Measurements from ENCODE around the gene KCND2. TPM values are rescaled to one million over a fixed set of nuclear protein-coding genes. Genes with fewer than 3 reads are reported as not detected.
"Not testable (repeated sequence)": the region's sequence is repeated elsewhere in the genome, so short reads cannot be mapped to it uniquely, and the experiment has no call there.

Gene KCND2
- polyA plus RNA-seq, 3 donors, result 1.2 to 2.8 (median 2.6) TPM

DNA sequence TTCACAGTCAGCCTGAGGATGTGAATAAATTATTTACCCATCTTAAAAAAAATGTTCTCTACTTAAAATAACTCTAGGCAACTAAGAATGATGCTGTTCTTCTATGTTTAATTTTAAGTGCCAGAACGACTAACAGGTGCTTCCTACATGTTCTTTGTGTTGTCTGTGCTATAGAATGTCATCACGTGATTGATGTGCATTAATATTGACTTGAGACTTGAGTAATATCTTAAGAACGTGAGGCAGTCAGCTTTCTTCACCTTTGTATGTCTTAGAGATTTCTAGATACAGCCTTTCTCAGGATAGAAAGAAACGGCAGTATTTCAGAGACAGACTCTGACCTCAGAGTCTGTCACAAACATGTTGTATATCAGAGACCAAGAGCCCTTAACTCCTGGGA is 274.6 kb downstream of the KCND2 start:
- no peak for DNase-seq (ENCODE audit: extremely low read depth in 1 of 11, low read depth in 9 of 11, low spot score in 4 of 11)

DNA sequence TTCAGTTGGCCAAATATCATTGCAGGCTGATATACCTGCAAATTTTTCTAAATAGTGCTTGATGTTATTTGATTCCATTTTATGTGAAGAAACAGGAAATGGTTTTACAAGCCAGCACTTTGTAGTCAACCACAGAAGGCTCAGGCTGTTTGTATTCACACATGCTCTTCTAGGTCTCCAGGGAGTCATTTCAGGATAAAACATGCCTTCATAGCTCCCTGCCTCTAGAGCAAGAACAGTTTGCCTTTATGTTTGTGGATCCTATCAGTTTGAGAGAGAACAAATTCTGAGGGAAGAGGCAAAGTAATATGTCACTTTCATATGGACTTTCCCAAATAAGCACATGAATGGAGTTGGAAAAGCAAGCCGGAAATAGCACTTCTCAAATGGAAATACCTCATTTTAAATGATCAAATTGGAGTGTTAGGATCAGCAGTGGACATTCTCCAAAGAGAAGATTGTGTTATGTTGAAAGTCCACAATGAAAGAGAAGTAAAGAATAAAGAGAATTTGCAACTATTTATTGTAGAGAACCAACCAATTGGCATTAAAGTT is 277.6 kb downstream of the KCND2 start:
- peak in 5 of 11 donors; percentile 2 to 12 (median 4) for DNase-seq (ENCODE audit: extremely low read depth in 1 of 11, low read depth in 9 of 11, low spot score in 4 of 11)

DNA sequence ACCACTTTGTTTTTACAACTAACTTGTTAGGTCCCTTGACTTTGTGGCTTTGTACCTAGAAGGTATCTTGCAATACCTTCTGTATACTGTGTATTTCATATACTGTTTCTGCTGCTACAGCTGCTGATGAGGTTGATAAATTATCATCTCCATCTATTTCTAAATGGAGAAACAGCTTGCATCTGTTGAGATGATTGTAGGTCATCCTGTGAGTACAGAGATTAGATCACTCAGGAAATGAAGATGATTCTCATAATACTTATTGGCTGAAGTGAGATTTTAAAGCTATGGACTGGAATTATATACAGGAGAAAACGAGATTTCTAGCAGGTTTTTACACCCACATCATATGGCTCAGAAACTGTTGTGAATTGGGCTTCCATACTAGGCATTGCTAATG is 280.5 kb downstream of the KCND2 start:
- DNase-seq (ENCODE audit: extremely low read depth in 1 of 11, low read depth in 9 of 11, low spot score in 4 of 11), result no peak

DNA sequence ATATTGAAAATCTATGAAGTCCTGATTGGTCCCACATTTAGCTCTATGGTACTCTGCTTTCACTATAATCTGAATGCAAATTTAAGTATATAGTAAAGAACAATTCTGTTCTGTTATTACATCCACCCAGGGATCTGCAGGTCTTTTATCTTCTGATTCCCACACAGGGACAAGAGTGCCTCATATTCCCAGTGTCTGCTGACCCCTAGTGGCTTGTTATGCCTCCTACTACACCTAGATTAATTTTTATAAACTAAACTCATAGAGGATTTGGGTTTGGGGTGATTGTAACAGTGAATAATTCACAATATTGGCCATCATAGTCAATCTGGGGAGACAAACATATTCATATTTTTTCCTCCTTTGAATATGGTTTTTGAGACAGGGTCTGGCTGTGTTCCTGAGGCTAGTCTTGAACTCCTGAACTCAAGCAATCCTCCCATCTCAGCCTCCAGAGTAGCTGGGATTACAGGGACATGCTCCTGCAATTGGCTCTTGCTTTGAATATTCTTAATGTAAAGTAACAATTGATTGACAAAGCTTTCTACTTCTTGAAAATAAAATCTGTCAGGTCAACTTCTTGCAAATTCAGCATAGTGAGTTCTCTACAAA is 282.1 kb downstream of the KCND2 start:
- DNase-seq (ENCODE audit: extremely low read depth in 1 of 11, low read depth in 9 of 11, low spot score in 4 of 11), result peak; percentile 17 to 54 (median 38)

DNA sequence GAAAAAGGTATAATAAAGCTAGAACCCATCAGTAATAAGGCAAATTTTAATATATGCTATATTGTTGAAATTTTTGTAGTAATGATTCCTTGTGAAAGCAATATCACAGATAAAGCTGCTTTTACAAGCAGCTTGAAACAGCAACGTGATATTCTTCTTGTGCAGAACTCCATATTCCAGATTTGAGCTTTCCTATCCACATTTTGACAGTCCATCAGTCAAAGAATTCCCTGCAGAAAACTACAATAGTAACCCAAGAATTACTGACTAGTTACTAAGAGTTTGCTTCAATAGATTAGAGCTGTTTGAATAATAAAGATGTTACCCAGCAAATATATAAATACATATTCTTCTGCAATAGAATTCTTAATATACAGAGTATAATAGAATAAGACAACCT is 291.2 kb downstream of the KCND2 start:
- no peak for DNase-seq (ENCODE audit: extremely low read depth in 1 of 11, low read depth in 9 of 11, low spot score in 4 of 11)

DNA sequence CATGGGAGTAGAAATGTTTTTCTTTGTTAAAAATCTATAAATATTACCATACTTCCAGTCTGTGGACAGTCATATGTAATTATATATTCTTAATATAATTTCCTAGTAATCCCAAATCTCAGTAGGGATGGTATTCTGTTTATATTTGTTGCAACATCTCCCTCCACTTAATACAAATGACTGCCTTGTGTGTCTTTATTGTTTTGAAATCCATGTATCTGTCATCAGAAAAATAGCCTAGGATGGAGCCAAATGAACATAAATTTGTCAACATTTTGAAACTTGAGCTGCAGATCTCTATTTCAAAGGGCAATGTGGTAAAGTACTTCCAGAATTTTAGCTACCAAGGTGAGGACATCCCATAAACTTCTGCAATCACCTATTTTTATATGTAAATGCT is 294.2 kb downstream of the KCND2 start:
- DNase-seq (ENCODE audit: extremely low read depth in 1 of 11, low read depth in 9 of 11, low spot score in 4 of 11), result no peak

DNA sequence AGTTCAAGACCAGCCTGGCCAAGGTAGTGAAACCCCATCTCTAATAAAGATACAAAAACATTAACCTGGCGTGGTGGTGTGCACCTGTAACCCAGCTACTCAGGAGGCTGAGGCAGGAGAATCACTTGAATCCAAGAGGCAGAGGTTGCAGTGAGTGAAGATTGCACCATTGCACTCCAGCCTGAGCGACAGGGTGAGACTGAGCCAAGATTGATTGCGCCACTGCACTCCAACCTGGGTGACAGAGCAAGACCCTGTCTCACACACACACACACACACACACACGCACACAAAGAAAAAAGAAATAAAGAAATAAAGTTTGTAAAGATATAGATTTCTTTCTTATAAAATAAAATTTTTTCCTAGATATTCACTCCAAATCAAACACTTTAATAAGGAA is 305.7 kb downstream of the KCND2 start:
- not testable (repeated sequence) for DNase-seq (ENCODE audit: extremely low read depth in 1 of 11, low read depth in 9 of 11, low spot score in 4 of 11)

DNA sequence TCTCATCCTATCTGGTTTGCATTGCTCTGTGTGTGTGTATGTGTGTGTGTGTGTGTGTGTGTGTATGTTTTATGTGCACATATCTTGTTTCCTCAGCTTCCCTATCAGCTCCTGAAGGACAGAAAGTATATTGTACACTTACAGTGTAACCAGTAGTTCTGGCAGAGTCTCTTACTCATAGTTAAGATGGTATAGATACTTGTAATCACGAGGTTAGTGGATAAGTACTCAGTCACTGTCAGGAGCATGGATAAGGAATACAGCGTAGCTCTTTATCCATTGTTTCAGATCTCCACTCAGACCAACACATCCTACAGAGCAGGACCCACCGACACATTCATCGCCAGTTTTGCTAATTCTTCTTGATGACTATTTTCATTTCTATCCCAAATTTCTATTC is 309.9 kb downstream of the KCND2 start:
- no peak for DNase-seq (ENCODE audit: extremely low read depth in 1 of 11, low read depth in 9 of 11, low spot score in 4 of 11)

DNA sequence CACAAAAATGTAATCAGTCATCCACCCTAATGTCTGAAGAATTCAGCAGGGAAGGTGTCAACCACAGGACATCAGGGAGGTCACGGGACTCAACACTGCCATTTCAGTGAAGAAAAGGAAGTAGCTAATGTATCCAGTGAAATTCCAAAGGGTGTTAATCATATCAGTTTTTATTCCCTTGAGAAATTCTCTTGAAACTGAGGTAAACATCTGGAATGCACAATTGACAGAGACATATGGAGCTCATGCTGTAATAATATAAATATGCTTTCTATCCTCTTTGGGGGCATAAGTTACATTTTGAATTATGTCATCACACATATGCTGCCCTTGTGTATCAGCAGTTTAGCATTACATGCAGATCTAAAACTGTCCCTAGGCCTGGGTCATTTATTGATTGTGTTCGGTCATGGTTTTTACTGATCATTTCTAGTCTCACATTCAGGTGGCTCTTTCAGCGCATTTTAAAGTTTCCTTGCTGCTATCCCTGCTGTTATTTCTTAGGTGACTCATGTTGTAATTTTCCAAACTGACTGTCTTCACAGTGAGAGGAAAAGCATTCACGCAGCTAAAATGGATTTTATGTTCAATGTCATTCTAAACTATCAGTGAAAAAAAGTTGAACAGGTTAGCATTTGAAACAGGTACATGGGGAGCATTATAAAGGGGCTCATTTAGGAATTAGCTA is 311.1 kb downstream of the KCND2 start:
- no peak for DNase-seq (ENCODE audit: extremely low read depth in 1 of 11, low read depth in 9 of 11, low spot score in 4 of 11)

DNA sequence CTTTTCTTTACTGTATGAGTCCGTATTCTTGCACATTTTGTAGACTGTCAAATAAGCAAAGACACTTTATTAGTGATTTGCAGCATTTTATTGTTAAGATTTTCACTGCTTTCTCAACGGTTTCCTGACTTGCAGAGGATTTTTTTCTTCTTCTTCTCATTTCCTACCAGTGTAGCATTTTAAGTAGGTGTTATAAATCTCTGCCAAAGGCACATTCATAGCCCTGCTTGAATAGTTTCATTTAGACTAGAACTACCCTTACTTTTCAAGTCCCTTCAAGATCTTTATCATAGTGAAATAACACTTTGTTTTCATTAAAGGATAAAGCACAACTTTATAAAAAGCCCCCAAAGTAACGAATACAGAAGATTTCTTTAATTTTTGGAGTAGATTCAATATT is 313.6 kb downstream of the KCND2 start:
- peak in 9 of 11 donors; percentile 7 to 60 (median 32) for DNase-seq (ENCODE audit: extremely low read depth in 1 of 11, low read depth in 9 of 11, low spot score in 4 of 11)

DNA sequence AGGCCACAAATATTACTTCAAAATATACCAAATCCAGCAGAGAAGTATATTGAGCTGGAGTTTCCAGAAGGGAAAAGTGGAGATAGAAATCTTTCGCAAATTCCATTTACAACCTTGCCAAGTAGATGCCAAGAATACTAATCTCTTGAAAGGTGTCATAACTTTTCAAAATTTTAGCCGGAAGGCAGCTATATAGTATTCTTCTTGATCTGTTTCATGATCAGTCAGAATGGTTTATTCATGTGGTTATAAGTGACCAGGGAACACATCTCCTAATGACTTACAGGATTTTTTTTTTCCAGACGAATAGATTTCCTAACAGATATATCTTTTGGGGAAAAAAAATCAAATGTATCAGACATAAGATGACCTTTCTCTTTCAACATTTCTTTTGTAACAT is 314.3 kb downstream of the KCND2 start:
- no peak for DNase-seq (ENCODE audit: extremely low read depth in 1 of 11, low read depth in 9 of 11, low spot score in 4 of 11)

DNA sequence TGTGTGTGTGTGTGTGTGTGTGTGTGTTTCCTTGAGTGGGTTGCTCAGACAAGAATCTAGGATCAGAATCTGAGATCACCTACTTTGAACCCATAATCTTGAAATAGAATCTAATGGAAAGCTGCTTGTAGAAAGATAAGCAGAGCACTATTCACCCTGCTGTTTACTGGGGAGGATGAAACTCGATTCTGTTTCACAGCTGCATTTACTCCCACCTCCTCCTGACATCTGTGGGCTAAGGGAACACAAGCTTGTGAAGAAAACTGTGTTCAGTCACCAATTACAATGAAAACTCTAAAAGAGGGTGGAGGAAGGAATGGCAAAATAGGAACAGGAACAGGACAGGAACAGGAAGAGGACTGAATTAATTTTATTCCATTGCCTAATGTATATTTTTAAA is 315.4 kb downstream of the KCND2 start:
- peak in 10 of 11 donors; percentile 20 to 52 (median 36) for DNase-seq (ENCODE audit: extremely low read depth in 1 of 11, low read depth in 9 of 11, low spot score in 4 of 11)

DNA sequence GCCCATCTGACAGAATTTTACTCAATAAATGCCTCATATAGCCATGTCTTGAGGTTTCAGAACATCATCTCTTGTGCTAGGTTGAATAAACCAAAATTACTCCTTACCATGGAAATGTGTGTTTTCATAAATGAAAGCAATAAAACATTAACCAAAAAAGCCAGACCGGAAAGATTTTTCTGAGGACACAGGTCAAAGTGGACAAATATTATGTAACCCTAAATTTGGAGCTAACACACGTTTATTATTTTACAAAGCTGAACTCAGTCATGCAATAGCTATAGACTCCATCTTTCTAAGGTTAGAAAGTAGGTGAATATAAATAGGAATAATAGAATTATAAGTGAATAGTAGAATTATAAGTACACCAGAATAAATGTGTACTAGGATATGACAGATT is 315.9 kb downstream of the KCND2 start:
- no peak for DNase-seq (ENCODE audit: extremely low read depth in 1 of 11, low read depth in 9 of 11, low spot score in 4 of 11)

DNA sequence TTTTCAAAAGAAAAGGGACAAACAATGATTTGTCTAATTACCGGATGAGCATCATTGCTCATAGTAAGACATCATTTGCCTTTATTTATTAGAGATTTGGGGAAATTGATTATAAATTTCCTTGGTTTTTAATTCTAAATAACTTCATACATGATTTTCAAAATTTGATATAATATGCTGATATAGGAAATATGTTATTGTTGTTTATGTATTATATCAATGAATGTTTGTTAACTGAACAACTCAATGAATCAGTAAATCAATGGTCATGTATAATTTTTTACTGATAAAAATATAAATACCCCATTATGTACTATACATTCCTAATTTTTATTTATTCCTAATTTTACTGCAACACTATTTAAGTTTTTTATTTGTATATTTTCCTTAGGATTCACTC is 327.6 kb downstream of the KCND2 start:
- DNase-seq (ENCODE audit: extremely low read depth in 1 of 11, low read depth in 9 of 11, low spot score in 4 of 11), result no peak

DNA sequence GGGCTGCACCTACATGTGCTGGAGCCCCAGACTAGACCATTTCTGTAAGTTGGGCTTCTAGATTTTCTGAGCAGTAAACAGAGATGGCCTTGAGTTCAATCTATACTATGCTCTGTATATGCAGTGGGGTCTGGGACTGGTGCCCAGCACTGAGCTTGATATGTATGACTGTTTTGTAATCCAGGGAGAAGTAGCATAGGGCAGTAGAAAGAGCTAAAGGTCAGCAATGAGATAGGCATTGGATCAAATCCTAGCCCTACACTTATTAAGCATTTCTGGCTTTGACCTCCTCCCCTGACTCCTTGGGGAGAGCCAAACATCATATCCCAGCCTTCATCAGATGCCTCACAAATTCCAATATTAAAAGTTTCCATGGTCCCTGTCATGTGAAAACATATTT is 330.4 kb downstream of the KCND2 start:
- no peak for DNase-seq (ENCODE audit: extremely low read depth in 1 of 11, low read depth in 9 of 11, low spot score in 4 of 11)

DNA sequence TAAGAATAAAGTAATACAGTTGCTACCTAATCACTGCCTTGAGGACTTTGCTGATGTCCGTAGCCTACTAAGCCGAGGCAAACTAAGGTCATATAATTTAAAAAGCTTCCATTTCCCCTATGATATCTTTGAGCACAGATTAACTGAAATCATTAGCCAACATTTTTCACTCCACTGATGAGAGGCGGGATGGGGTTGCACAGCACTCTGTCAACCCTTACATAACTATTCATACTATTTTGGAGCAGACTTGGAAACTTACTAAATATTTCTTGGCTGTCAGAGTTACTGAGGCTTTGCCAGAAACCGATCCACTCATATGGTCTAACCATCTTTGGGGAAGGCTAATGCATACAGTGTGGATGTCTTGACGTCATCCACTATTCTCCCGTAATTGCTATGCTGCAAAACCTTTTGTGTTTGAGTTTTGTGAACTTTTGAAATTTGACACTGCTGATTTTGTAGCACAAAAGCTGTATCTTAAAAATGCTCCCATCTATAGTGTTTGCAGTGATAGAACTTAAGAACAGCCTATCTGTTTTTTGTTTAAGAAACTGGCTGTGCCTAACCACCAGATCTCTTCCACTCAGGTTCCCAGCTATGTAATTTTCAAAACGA is 336.3 kb downstream of the KCND2 start:
- DNase-seq (ENCODE audit: extremely low read depth in 1 of 11, low read depth in 9 of 11, low spot score in 4 of 11), result no peak

DNA sequence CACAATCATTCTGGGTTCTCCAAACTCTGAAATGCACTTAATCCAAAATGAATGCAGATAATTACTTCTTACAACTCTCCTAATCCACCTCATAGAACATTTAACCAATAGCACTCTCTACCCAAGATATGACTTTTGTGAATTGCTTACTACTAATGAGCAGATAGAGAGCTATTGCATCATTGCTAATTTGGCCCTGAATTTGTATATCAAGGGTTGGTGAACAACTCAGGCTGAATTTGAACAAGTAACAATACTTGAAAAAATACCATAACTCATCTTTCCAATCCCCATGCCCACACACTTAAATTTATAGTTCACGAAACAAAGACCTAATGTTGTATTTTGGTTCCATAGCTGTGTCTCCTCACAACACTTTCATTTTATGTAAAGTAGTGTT is 339.0 kb downstream of the KCND2 start:
- no peak for DNase-seq (ENCODE audit: extremely low read depth in 1 of 11, low read depth in 9 of 11, low spot score in 4 of 11)

DNA sequence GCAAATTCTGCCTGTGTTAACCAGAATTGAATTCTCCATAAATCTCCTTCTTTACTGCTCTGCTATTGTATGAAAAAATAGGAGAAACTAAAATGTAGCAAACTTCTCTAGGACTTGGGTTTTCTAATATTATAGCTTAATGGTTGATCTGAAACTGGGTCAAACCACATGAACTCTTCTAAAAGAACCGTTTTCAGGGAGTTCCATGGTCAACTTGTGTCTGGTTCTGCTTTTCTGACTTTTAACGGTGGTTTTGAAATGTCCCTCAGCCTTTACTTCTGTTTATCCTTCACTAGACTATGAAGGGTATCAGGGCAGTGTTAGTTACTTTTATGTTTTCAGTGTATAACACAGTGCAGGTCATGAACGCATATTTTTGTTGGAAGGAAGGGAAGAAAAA is 342.7 kb downstream of the KCND2 start:
- DNase-seq (ENCODE audit: extremely low read depth in 1 of 11, low read depth in 9 of 11, low spot score in 4 of 11), result no peak

DNA sequence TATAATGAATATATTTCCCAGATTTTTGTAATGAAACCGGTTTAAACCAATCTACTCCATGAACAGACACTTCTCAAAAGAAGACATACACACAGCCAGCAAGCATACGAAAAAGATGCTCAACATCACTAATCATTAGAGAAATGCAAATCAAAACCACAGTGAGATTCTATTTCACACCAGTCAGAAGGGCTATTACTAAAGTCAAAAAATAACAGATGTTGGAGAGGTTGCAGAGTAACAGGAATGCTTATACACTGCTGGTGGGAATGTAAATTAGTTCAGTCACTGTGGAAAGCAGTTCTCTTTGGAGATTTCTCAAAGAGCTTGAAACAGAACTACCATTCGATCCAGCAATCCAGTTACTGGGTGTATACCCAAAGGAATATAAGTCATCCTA is 344.3 kb downstream of the KCND2 start:
- no peak for DNase-seq (ENCODE audit: extremely low read depth in 1 of 11, low read depth in 9 of 11, low spot score in 4 of 11)

DNA sequence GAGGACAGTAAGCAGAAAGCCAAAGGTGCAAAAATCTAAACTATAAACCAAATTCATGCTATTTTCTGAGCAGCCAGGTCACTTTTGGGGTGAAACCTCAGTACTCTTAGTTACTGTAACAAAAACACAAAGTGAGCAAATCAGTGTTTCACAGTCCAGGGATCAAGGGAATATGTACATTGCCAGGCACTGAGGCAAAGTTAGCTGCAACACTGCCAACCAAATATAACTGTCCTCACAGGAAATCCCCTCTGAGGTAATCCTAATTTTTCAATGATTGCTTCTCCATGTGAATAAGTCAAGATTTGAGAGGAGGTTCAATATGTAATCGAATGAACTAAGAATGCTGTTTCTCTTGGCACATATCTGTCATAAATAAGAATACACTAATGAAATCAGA is 355.3 kb downstream of the KCND2 start:
- DNase-seq (ENCODE audit: extremely low read depth in 1 of 11, low read depth in 9 of 11, low spot score in 4 of 11), result no peak

Measured in renal cortex interstitium (tissue), 11 donors.